ENCODE results near the gene TFF3. TPM values are rescaled to one million over a fixed set of nuclear protein-coding genes. Genes with fewer than 3 reads are reported as not detected.

The TFF3 gene, protein sequence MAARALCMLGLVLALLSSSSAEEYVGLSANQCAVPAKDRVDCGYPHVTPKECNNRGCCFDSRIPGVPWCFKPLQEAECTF
- total RNA-seq (2012; rRNA removed): not detected in 2 replicates
- polyA plus RNA-seq (2012; rRNA removed): not detected in 2 replicates
- polyA plus RNA-seq (2012; cell fraction: cytosol; rRNA removed): not detected in 2 replicates
- not detected in 2 replicates for polyA plus RNA-seq (2012; cell fraction: nucleus; rRNA removed; ENCODE audit: low replicate concordance)
- Bru-seq, nascent RNA: percentile 18 among the genes with signal in this experiment
- BruChase-seq, experiment 1, labeled RNA remaining after a 6-hour chase: percentile 20 among the genes with signal in this experiment
- not detected for BruChase-seq, experiment 2, labeled RNA remaining after a 2-hour chase
- long read RNA-seq: 0 reads

DNA sequence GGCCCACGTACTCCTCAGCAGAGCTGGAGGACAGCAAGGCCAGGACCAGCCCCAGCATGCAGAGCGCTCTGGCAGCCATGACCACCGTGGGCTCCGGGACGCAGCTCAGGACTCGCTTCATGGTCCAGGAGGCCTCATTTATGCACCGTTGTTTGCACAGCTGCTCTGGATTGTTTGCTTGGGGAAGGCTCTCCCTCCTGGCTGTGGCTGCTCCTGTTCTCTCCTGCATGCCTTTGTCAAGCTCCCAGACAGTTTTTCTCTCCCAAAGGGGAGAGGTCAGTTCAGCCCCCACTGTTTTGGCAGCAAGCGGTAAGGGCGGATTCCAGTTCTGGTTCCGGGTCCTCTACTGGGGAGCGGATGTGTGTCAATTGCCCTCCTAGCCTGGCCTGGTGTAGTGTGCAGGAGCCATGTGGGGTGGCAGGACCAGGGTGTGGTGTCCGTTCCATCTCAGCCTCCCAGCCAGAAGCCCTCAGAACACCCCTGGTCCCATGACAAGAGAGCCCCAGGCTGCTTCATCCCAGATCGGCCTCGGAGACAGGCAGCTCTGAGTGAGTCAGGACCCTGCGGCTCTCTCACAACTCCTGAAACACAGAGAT is at the start of gene TFF3:
TFF3 (minus strand) TSS at position 114 of the 596 bp plus-strand sequence; CDS start at position 79, 35 bp downstream.
- H2AFZ ChIP-seq (replicated peaks; ENCODE audit: low read length, poor library complexity): peak within 1 kb of the TSS; percentile 56
- H3K79me1 ChIP-seq (ENCODE audit: low read depth in 1 of 2, low read length in 2 of 2): no peaks in the 10 kb centered on the region
- H3K27me3 ChIP-seq (ENCODE audit: control insufficient read depth, insufficient read depth, low read length): peaks cover 47% of the 10 kb centered on the region
- BruUV-seq (replicated peaks): no TSS peak
- dilution Hi-C loops (cut with HindIII; ENCODE audit: low sequenced_read_pairs, unreplicated experiment) (no loop called here), in situ Hi-C loops (cut with MboI; ENCODE audit: low sequenced_read_pairs) (no loop called here), intact Hi-C loops (cut with micrococcal nuclease) (no loop called here)
- no peak within 1 kb of the TSS for H2BK15ac ChIP-seq (ENCODE audit: low read depth, low read length)
- no peak within 1 kb of the TSS for H2BK20ac ChIP-seq (ENCODE audit: low read depth, low read length)
- no peak within 1 kb of the TSS for H3K4me3 ChIP-seq (ENCODE audit: insufficient read depth, low read depth, low read length)
- ATAC-seq (ENCODE audit: low read depth) (no peak), DNase-seq (no peak)
- H3K14ac ChIP-seq (replicated peaks; ENCODE audit: low read depth, low read length): no peak within 1 kb of the TSS
- H3K23ac ChIP-seq (ENCODE audit: low read depth, low read length): no peak within 1 kb of the TSS
- no peak within 1 kb of the TSS for H2BK120ac ChIP-seq (ENCODE audit: low read depth, low read length)
- no peak within 1 kb of the TSS for H3K4ac ChIP-seq (ENCODE audit: low read depth, low read length)
- H3K9ac ChIP-seq (ENCODE audit: low read depth, low read length): no peak within 1 kb of the TSS
- H2BK5ac ChIP-seq (ENCODE audit: low read depth, low read length, poor library complexity, severe bottlenecking): no peak within 1 kb of the TSS
- no peak within 1 kb of the TSS for H2AK5ac ChIP-seq (ENCODE audit: low read depth, low read length)
- no CpG with 5 or more reads among the region's 15 CpGs for WGBS, 2 experiments (ENCODE audit: extremely low coverage in 2 of 2, insufficient read length in 1 of 2)
- no peak within 1 kb of the TSS for H3K27ac ChIP-seq (ENCODE audit: insufficient read depth, low read length)
- CTCF ChIA-PET: no interaction called here
- H2AK9ac ChIP-seq (replicated peaks; ENCODE audit: low read depth, low read length, poor library complexity): peak within 1 kb of the TSS; percentile 48
- POLR2A ChIA-PET (ENCODE audit: unreplicated experiment): no interaction called here
- no peak within 1 kb of the TSS for H3K56ac ChIP-seq (ENCODE audit: extremely low read depth, insufficient read depth, low read length)
- H4K20me1 ChIP-seq (ENCODE audit: insufficient read depth, low read length): no peaks in the 10 kb centered on the region; the same call in 1 of the 2 replicates
- no peaks in the 10 kb centered on the region for H3K9me3 ChIP-seq (ENCODE audit: control insufficient read depth, insufficient read depth, low read length)
- no peak within 1 kb of the TSS for H3K18ac ChIP-seq (ENCODE audit: low read depth, low read length)
- H3K9me1 ChIP-seq (ENCODE audit: insufficient read depth, low read length): no peaks in the 10 kb centered on the region
- no peak within 1 kb of the TSS for H4K8ac ChIP-seq (ENCODE audit: low read depth in 2 of 2, low read length in 2 of 2)
- H4K5ac ChIP-seq (ENCODE audit: low read depth, low read length): no peak within 1 kb of the TSS
- H3K4me1 ChIP-seq (ENCODE audit: control insufficient read depth, insufficient read depth, low read length): no peaks in the 10 kb centered on the region
- H3K36me3 ChIP-seq (ENCODE audit: control insufficient read depth, insufficient read depth, low read length): no peaks in the 10 kb centered on the region
- H4K91ac ChIP-seq (ENCODE audit: insufficient read depth, low read depth, low read length): no peak within 1 kb of the TSS
- H3K4me2 ChIP-seq (ENCODE audit: low read depth, low read length): no peak within 1 kb of the TSS
- no peak for TF ChIP-seq RCOR1 (IDR thresholded peaks at IDR 0.05; ENCODE audit: insufficient replicate concordance, low read length)
- TF ChIP-seq MAZ (IDR thresholded peaks at IDR 0.05; ENCODE audit: borderline replicate concordance, low read depth, low read length): no peak
- TF ChIP-seq SMC3 (IDR thresholded peaks at IDR 0.05; ENCODE audit: low read depth, low read length): no peak
- TF ChIP-seq, protein P1, sequence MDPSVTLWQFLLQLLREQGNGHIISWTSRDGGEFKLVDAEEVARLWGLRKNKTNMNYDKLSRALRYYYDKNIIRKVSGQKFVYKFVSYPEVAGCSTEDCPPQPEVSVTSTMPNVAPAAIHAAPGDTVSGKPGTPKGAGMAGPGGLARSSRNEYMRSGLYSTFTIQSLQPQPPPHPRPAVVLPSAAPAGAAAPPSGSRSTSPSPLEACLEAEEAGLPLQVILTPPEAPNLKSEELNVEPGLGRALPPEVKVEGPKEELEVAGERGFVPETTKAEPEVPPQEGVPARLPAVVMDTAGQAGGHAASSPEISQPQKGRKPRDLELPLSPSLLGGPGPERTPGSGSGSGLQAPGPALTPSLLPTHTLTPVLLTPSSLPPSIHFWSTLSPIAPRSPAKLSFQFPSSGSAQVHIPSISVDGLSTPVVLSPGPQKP (IDR thresholded peaks at IDR 0.05; ENCODE audit: borderline replicate concordance, low read depth, low read length): no peak
- TF ChIP-seq MAFK (IDR thresholded peaks at IDR 0.05; ENCODE audit: low read depth, low read length): no peak
- TF ChIP-seq MXI1 (IDR thresholded peaks at IDR 0.05; ENCODE audit: borderline replicate concordance, low read depth, low read length): no peak
- TF ChIP-seq CEBPB (IDR thresholded peaks at IDR 0.05; ENCODE audit: low read depth, low read length): no peak
- no peak for TF ChIP-seq BHLHE40 (IDR thresholded peaks at IDR 0.05; ENCODE audit: low read depth, low read length)
- no peak for TF ChIP-seq RFX5 (IDR thresholded peaks at IDR 0.05; ENCODE audit: low read depth, low read length)
- no peak for TF ChIP-seq CTCF (conservative IDR thresholded peaks at IDR 0.05; ENCODE audit: low read depth, low read length)
- TF ChIP-seq POLR2A (IDR thresholded peaks at IDR 0.05; ENCODE audit: low read depth, low read length): no peak
- TF ChIP-seq CHD1 (IDR thresholded peaks at IDR 0.05; ENCODE audit: low read depth, low read length): no peak
- TF ChIP-seq NFE2L2 (IDR thresholded peaks at IDR 0.05; ENCODE audit: low read depth, low read length): no peak
- TF ChIP-seq, protein P2, sequence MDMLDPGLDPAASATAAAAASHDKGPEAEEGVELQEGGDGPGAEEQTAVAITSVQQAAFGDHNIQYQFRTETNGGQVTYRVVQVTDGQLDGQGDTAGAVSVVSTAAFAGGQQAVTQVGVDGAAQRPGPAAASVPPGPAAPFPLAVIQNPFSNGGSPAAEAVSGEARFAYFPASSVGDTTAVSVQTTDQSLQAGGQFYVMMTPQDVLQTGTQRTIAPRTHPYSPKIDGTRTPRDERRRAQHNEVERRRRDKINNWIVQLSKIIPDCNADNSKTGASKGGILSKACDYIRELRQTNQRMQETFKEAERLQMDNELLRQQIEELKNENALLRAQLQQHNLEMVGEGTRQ (IDR thresholded peaks at IDR 0.05; ENCODE audit: low read depth, low read length): no peak
- no peak for TF ChIP-seq FOS (IDR thresholded peaks at IDR 0.05; ENCODE audit: low read depth, low read length)
